ENCODE data around the gene GBGT1.

Gene GBGT1

GRCh38 chr9:133104718-133105460 is 58.8 kb downstream of the GBGT1 start:
- no peak for DNase-seq (ENCODE audit: low read depth)
- TF ChIP-seq CTCF (IDR thresholded peaks at IDR 0.05; ENCODE audit: control insufficient read depth, extremely low read depth, insufficient read depth) = no peak

GRCh38 chr9:133103987-133104505 is 59.7 kb downstream of the GBGT1 start:
- DNase-seq (ENCODE audit: low read depth) = no peak
- TF ChIP-seq CTCF (IDR thresholded peaks at IDR 0.05; ENCODE audit: control insufficient read depth, extremely low read depth, insufficient read depth) = no peak

More at GRCh38 chr9:133104718-133105460, 58.8 kb downstream of the GBGT1 start:
- H3K4me3 ChIP-seq (ENCODE audit: low read depth, low read length) = no peak overlapping the region

GRCh38 chr9:133103183-133103986 is 60.3 kb downstream of the GBGT1 start:
- peak; percentile 91 for TF ChIP-seq CTCF (IDR thresholded peaks at IDR 0.05; ENCODE audit: control insufficient read depth, extremely low read depth, insufficient read depth)
- no peak for DNase-seq (ENCODE audit: low read depth)
- H3K4me3 ChIP-seq (ENCODE audit: low read depth, low read length) = no peak overlapping the region

More at GRCh38 chr9:133103987-133104505, 59.7 kb downstream of the GBGT1 start:
- no peak overlapping the region for H3K4me3 ChIP-seq (ENCODE audit: low read depth, low read length)

Measured in LNCaP clone FGC (cell line).